ENCODE data around the gene RUBCN.
"Not testable (repeated sequence)": the region's sequence is repeated elsewhere in the genome, so short reads cannot be mapped to it uniquely, and the experiment has no call there.

- TF ChIP-seq POLR2AphosphoS5 (IDR thresholded peaks at IDR 0.05; ENCODE audit: borderline replicate concordance, low read depth, low read length); EZH2 (IDR thresholded peaks at IDR 0.05): not testable (repeated sequence)
Measured at GRCh38 chr3:197664414-197665141, 72.1 kb downstream of the RUBCN start.
